Measurements from ENCODE around the gene ENTREP1.
A peak's percentile ranks its signal among the peaks of the same experiment; 100 is the strongest.
"Not testable (repeated sequence)": the region's sequence is repeated elsewhere in the genome, so short reads cannot be mapped to it uniquely, and the experiment has no call there.

ENTREP1 gene

GRCh38 chr9:69324549-69325401, at the start of gene ENTREP1:
Gene ENTREP1 (plus strand): TSS chr9:69325215. CDS start chr9:69325310, 95 bp downstream.
- DNase-seq (ENCODE audit: low read depth in 4 of 4, low spot score in 1 of 4): no peak

- no peak for DNase-seq (ENCODE audit: low read depth in 4 of 4, low spot score in 1 of 4)
These were observed 48.2 kb upstream of the ENTREP1 start for GRCh38 chr9:69276775-69277174.

GRCh38 chr9:69279084-69279731, 45.8 kb upstream of the ENTREP1 start:
- peak in 1 of 4 experiments; percentile 23 for DNase-seq (ENCODE audit: low read depth in 4 of 4, low spot score in 1 of 4)

- DNase-seq (ENCODE audit: low read depth in 4 of 4, low spot score in 1 of 4): no peak
These were observed 45.3 kb upstream of the ENTREP1 start for GRCh38 chr9:69279733-69280132.

GRCh38 chr9:69283003-69283402, 42.0 kb upstream of the ENTREP1 start:
- DNase-seq (ENCODE audit: low read depth in 4 of 4, low spot score in 1 of 4): no peak

GRCh38 chr9:69292078-69292477, 32.9 kb upstream of the ENTREP1 start:
- DNase-seq (ENCODE audit: low read depth in 4 of 4, low spot score in 1 of 4): no peak

- DNase-seq (ENCODE audit: low read depth in 4 of 4, low spot score in 1 of 4): no peak
These were observed 31.9 kb upstream of the ENTREP1 start for GRCh38 chr9:69293156-69293555.

- no peak for DNase-seq (ENCODE audit: low read depth in 4 of 4, low spot score in 1 of 4)
These were observed 29.0 kb upstream of the ENTREP1 start for GRCh38 chr9:69295872-69296552.

- DNase-seq (ENCODE audit: low read depth in 4 of 4, low spot score in 1 of 4): no peak
These were observed 27.6 kb upstream of the ENTREP1 start for GRCh38 chr9:69297300-69297980.

GRCh38 chr9:69299315-69299714, 25.7 kb upstream of the ENTREP1 start:
- no peak for DNase-seq (ENCODE audit: low read depth in 4 of 4, low spot score in 1 of 4)

GRCh38 chr9:69299826-69300225, 25.2 kb upstream of the ENTREP1 start:
- DNase-seq (ENCODE audit: low read depth in 4 of 4, low spot score in 1 of 4): no peak

- no peak for DNase-seq (ENCODE audit: low read depth in 4 of 4, low spot score in 1 of 4)
These were observed 21.7 kb upstream of the ENTREP1 start for GRCh38 chr9:69303331-69303730.

- DNase-seq (ENCODE audit: low read depth in 4 of 4, low spot score in 1 of 4): not testable (repeated sequence)
These were observed 18.0 kb upstream of the ENTREP1 start for GRCh38 chr9:69306895-69307445.

GRCh38 chr9:69307446-69308205, 17.4 kb upstream of the ENTREP1 start:
- no peak for DNase-seq (ENCODE audit: low read depth in 4 of 4, low spot score in 1 of 4)

- no peak for DNase-seq (ENCODE audit: low read depth in 4 of 4, low spot score in 1 of 4)
These were observed 16.6 kb upstream of the ENTREP1 start for GRCh38 chr9:69308206-69308931.

GRCh38 chr9:69313175-69313574, 11.8 kb upstream of the ENTREP1 start:
- no peak for DNase-seq (ENCODE audit: low read depth in 4 of 4, low spot score in 1 of 4)

GRCh38 chr9:69314547-69314946, 10.5 kb upstream of the ENTREP1 start:
- no peak for DNase-seq (ENCODE audit: low read depth in 4 of 4, low spot score in 1 of 4)

- no peak for DNase-seq (ENCODE audit: low read depth in 4 of 4, low spot score in 1 of 4)
These were observed 7.9 kb upstream of the ENTREP1 start for GRCh38 chr9:69317081-69317480.

- no peak for DNase-seq (ENCODE audit: low read depth in 4 of 4, low spot score in 1 of 4)
These were observed 7.1 kb upstream of the ENTREP1 start for GRCh38 chr9:69317894-69318293.
